HepG2 (cell line): Measurements from ENCODE around the gene RPUSD4. TPM values are rescaled to one million over a fixed set of nuclear protein-coding genes. Genes with fewer than 3 reads are reported as not detected.
"Not testable (repeated sequence)": the region's sequence is repeated elsewhere in the genome, so short reads cannot be mapped to it uniquely, and the experiment has no call there.

Experiments
- ATAC-seq: fragments of 200-7000 bp; cut with Tn5 transposase; 3 replicates; pipeline ENCODE4 v1.9.1; 2020; ENCODE audit warnings: mild to moderate bottlenecking, moderate library complexity
- BruUV-seq: library from RNA; stranded (reverse); fragments of 400-500 nt; replicated peaks from 2 replicates; lab custom pipeline; 2021; lab: Mats Ljungman, UMichigan
- CTCF ChIA-PET: fragments of 300-600 bp; formaldehyde crosslinking; extraction: SDS; loops from one replicate; lab custom pipeline; 2021; ENCODE audit warnings: low total read pairs, inconsistent platforms, low intra/inter-chr PET ratio; lab: Yijun Ruan, JAX
- POLR2A ChIA-PET: fragments of 350-600 bp; sonication (Branson Sonifier 250); formaldehyde crosslinking; loops from one replicate; lab custom pipeline; 2020; ENCODE audit warnings: antibody characterized with exemption, inconsistent platforms; lab: Yijun Ruan, JAX
- DNase-seq: peaks from one replicate; pipeline ENCODE4 v3.0.0-alpha.2; 2015; ENCODE audit warnings: low spot score
- FAIRE-seq: peaks from 3 replicates; lab custom pipeline; 2011; peaks lifted over from hg19 to GRCh38; lab: Jason Lieb, UNC
- H2AFZ ChIP-seq: one replicate; pipeline ENCODE4 v1.6.1; 2011; ENCODE audit warnings: low read length, inconsistent platforms
- H3K27ac ChIP-seq: fragments of 300-600 bp; 3 replicates; pipeline ENCODE4 v1.8.0; 2011; ENCODE audit warnings: mixed run types, mild to moderate bottlenecking, mixed read lengths, low read length, inconsistent platforms; ENCODE audit not compliant: insufficient read depth; ENCODE audit errors: extremely low read length
- H3K27me3 ChIP-seq, 2 experiments: fragments of 200-600 bp in 1 of 2; 2 replicates in 1 of 2; 3 replicates in 1 of 2; pipeline versions ENCODE4 v1.6.0 to v1.8.0; 2011; ENCODE audit warnings: low read length in 2 of 2, mild to moderate bottlenecking in 2 of 2, moderate library complexity in 2 of 2, inconsistent platforms in 1 of 2; ENCODE audit not compliant: insufficient read depth in 2 of 2, control insufficient read depth in 1 of 2
- H3K36me3 ChIP-seq, 2 experiments: fragments of 200-600 bp in 1 of 2; replicated peaks in 1 of 2; 2 replicates in 1 of 2; 3 replicates in 1 of 2; pipeline versions ENCODE4 v1.5.1 to v1.8.0; 2011; ENCODE audit warnings: low read length in 2 of 2, inconsistent platforms in 1 of 2; ENCODE audit not compliant: insufficient read depth in 2 of 2, control insufficient read depth in 1 of 2
- H3K4me1 ChIP-seq: 2 replicates; pipeline ENCODE4 v1.5.1; 2012; ENCODE audit warnings: low read length, inconsistent platforms; ENCODE audit not compliant: insufficient read depth
- H3K4me2 ChIP-seq: 2 replicates; pipeline ENCODE4 v1.6.0; 2011; ENCODE audit warnings: low read depth, low read length, inconsistent platforms
- H3K4me3 ChIP-seq, 3 experiments: fragments of 200-600 bp in 1 of 3; sonication (generic), shearing (Covaris generic) in 1 of 3; replicated peaks in 1 of 3; 2 replicates each; pipeline ENCODE4 v1.5.1; 2011 to 2016; ENCODE audit warnings: low read length in 3 of 3, inconsistent platforms in 2 of 3, low read depth in 2 of 3, mild to moderate bottlenecking in 2 of 3, control low read depth in 1 of 3, mixed read lengths in 1 of 3; ENCODE audit not compliant: insufficient read depth in 1 of 3
- H3K79me2 ChIP-seq: one replicate; pipeline ENCODE4 v1.6.1; 2011; ENCODE audit warnings: low read length, inconsistent platforms; ENCODE audit not compliant: insufficient read depth
- H3K9ac ChIP-seq: 2 replicates; pipeline ENCODE4 v1.6.0; 2011; ENCODE audit warnings: mild to moderate bottlenecking, low read depth, low read length, inconsistent platforms; ENCODE audit not compliant: insufficient read depth
- H3K9me3 ChIP-seq: 2 replicates; pipeline ENCODE4 v1.5.1; 2012; ENCODE audit warnings: mild to moderate bottlenecking, low read length
- H4K20me1 ChIP-seq: 2 replicates; pipeline ENCODE4 v1.6.0; 2011; ENCODE audit warnings: inconsistent platforms, mild to moderate bottlenecking, low read length, moderate library complexity; ENCODE audit not compliant: insufficient read depth
- ZNF280D ChIP-seq: sonication (generic); formaldehyde crosslinking; IDR thresholded peaks from 2 replicates; pipeline ENCODE4 v1.5.1; 2020; ENCODE audit warnings: mild to moderate bottlenecking, missing genetic modification reagents
- ZNF296 ChIP-seq: sonication (generic); formaldehyde crosslinking; conservative IDR thresholded peaks from 2 replicates; pipeline ENCODE4 v1.5.0; 2020; ENCODE audit warnings: mild to moderate bottlenecking, missing genetic modification reagents
- WGBS: methylation state at CpG from one replicate; pipeline ENCODE4 v1.1.6; 2017; ENCODE audit warnings: low lambda C conversion rate; 5-methylcytosine and 5-hydroxymethylcytosine counted together
- in situ Hi-C: cut with HindIII; loops from 2 replicates; pipeline ENCODE4 v1.10.0; 2017; ENCODE audit warnings: low pct_unique_long_range_greater_than_20kb; ENCODE audit not compliant: extremely low pct_ligation_motif_present
- intact Hi-C: fragments of 100-400 bp; cut with micrococcal nuclease; formaldehyde crosslinking; loops from one replicate; pipeline ENCODE4 v1.10.0; 2022; ENCODE audit not compliant: unreplicated experiment
- polyA plus RNA-seq, 8 experiments: library from polyadenylated mRNA; depleted of rRNA in 3 of 8; stranded (reverse) in 7 of 8; unstranded in 1 of 8; fragments of >200 nt; fragmentation: Illumina TruSeq in 4 of 8; extraction: Trizol in 4 of 8; gene quantifications; 2 replicates each; pipeline versions ENCODE4 v1.2.1 to v1.2.3, GENCODE V29; 2011 to 2016; ENCODE audit warnings: low read depth in 4 of 8, missing spikeins in 1 of 8, mixed read lengths in 1 of 8; ENCODE audit not compliant: insufficient read depth in 1 of 8
- total RNA-seq, 5 experiments: library from RNA; depleted of rRNA; stranded (reverse); fragments of >200 nt; fragmentation: Illumina TruSeq; extraction: Trizol; gene quantifications; 2 replicates each; pipeline ENCODE4 v1.2.3, GENCODE V29; 2016; ENCODE audit warnings: low read depth in 1 of 5

The RPUSD4 gene
- total and polyA plus RNA-seq, 2 of the 13 experiments (the other 11 are each of a cell fraction or from before 2014, with no cell fraction given): 45.0 to 52.9 TPM

GRCh38 chr11:126256216-126256615 is 44.8 kb upstream of the RPUSD4 start:
- POLR2A ChIA-PET: no interaction called here
- CTCF ChIA-PET: no interaction called here
- no peaks in the 10 kb centered on the region for H3K27me3 ChIP-seq
- no peak for DNase-seq
- no peak overlapping the region for H3K4me3 ChIP-seq
- no TSS peak for BruUV-seq
- H3K4me1 ChIP-seq: no peaks in the 10 kb centered on the region
- H3K4me2 ChIP-seq: no peak overlapping the region
- no peaks in the 10 kb centered on the region for H4K20me1 ChIP-seq
- no peak overlapping the region for H3K27ac ChIP-seq
- peaks cover 3 to 34% of the 10 kb centered on the region in 2 experiments for H3K36me3 ChIP-seq
- H3K9me3 ChIP-seq: no peaks in the 10 kb centered on the region
- no peak for FAIRE-seq
- H3K9ac ChIP-seq: no peak overlapping the region
- intact Hi-C loops: no loop called here
- no peaks in the 10 kb centered on the region for H3K79me2 ChIP-seq
- in situ Hi-C loops: no loop called here
- ATAC-seq: no peak
- no peak for TF ChIP-seq ZNF296 (CRISPR knock-in tag)
- TF ChIP-seq ZNF280D: no peak
- H2AFZ ChIP-seq: no peak overlapping the region
- WGBS: 96% methylated on average over 4 of the region's 4 CpGs

GRCh38 chr11:126255507-126255906 is 44.1 kb upstream of the RPUSD4 start:
- POLR2A ChIA-PET, intact Hi-C loops, FAIRE-seq, H2AFZ ChIP-seq, H4K20me1 ChIP-seq, CTCF ChIA-PET, H3K4me3 ChIP-seq, H3K4me2 ChIP-seq, H3K4me1 ChIP-seq, DNase-seq, ATAC-seq, in situ Hi-C loops, BruUV-seq, H3K27me3 ChIP-seq, H3K27ac ChIP-seq, H3K9me3 ChIP-seq, H3K79me2 ChIP-seq, H3K9ac ChIP-seq: not testable (repeated sequence)
- H3K36me3 ChIP-seq: peaks cover 3 to 30% of the 10 kb centered on the region in 2 experiments; a peak in 4 of 5 replicates
- 97% methylated on average over 5 of the region's 5 CpGs for WGBS
